NCI-H2196 (cell line): ENCODE results near the gene BAHCC1.

Experiments
- DNase-seq: peaks from one replicate; lab custom pipeline; 2025; ENCODE audit not compliant: unreplicated experiment; lab: John Stamatoyannopoulos, UW

BAHCC1 gene

GRCh38 chr17:81386141-81386645 is 9.1 kb upstream of the BAHCC1 start:
- no peak for DNase-seq

- no peak for DNase-seq
These were observed 8.6 kb upstream of the BAHCC1 start for GRCh38 chr17:81386646-81387099.

- DNase-seq = no peak
These were observed 7.9 kb upstream of the BAHCC1 start for GRCh38 chr17:81387100-81388090.

GRCh38 chr17:81388091-81388611 is 7.1 kb upstream of the BAHCC1 start:
- DNase-seq = no peak

- DNase-seq = peak; percentile 27
These were observed 6.5 kb upstream of the BAHCC1 start for GRCh38 chr17:81388612-81389367.

GRCh38 chr17:81389585-81389984 is 5.7 kb upstream of the BAHCC1 start:
- DNase-seq = no peak

- no peak for DNase-seq
These were observed 5.0 kb upstream of the BAHCC1 start for GRCh38 chr17:81390029-81390872.

- no peak for DNase-seq
These were observed 4.4 kb upstream of the BAHCC1 start for GRCh38 chr17:81390873-81391255.

GRCh38 chr17:81391293-81391935 is 3.8 kb upstream of the BAHCC1 start:
- DNase-seq = no peak

- no peak for DNase-seq
These were observed 3.0 kb upstream of the BAHCC1 start for GRCh38 chr17:81391936-81392908.

- DNase-seq = no peak
These were observed 2.2 kb upstream of the BAHCC1 start for GRCh38 chr17:81392909-81393654.

- peak; percentile 100 for DNase-seq
These were observed 1.4 kb upstream of the BAHCC1 start for GRCh38 chr17:81393684-81394376.

GRCh38 chr17:81394377-81394920 is 808 bp upstream of the BAHCC1 start:
- no peak for DNase-seq

- DNase-seq = no peak
These were observed 482 bp downstream of the BAHCC1 start for GRCh38 chr17:81395600-81396277.

GRCh38 chr17:81396278-81396721 is 1.0 kb downstream of the BAHCC1 start:
- no peak for DNase-seq

GRCh38 chr17:81396722-81397313 is 1.6 kb downstream of the BAHCC1 start:
- DNase-seq = peak; percentile 69
